Measurements from ENCODE around the gene GNA14. TPM values are rescaled to one million over a fixed set of nuclear protein-coding genes. Genes with fewer than 3 reads are reported as not detected.

Gene GNA14
- polyA plus RNA-seq, 3 donors from 2014 or later = not detected

DNA sequence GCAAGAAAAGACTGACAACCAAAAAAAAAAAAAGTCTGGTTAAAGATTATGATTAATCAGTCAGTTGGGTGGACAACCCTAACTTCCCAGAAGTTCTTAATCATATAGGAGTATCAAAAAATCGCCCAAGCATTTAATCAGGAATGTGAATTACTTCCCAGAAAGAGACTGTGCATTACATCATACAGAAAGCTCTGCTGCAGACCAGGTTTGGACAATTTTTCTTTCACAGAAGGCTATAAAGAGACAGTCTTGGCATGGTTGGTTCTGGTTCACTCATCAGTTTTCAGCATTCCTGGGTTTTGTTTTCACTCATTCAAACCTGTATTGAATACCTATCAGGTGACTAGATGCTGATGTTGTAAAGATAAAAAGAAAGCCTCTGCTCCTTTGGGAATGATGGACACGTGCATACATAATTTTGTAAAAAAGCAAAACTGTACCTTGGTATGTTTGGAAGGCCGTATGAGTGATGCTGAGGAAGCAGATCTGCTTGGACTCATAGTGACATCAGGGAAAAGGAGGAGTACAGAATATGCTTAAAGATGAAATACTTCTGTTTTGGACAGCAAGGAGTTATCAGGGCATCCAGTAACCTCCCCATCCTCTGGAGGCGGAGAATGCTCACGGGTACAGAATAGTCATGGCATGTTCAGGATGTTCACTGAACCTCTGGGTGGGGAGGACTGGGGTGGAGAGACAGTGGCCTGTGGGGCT lies 178.4 kb downstream of the GNA14 start:
- Mint-ChIP-seq H3K4me1 (no peaks in the 10 kb centered on the region), H3K36me3 (no peaks in the 10 kb centered on the region), H3K4me3 (no peak overlapping the region), H3K27ac (no peak overlapping the region), H3K9me3 (peaks cover 0 to 2% (median 0%) of the 10 kb centered on the region in 6 donors), H3K27me3 (ENCODE audit: low read depth in 3 of 3) (peaks cover 0 to 9% (median 2%) of the 10 kb centered on the region in 3 donors)
- no peak for DNase-seq

DNA sequence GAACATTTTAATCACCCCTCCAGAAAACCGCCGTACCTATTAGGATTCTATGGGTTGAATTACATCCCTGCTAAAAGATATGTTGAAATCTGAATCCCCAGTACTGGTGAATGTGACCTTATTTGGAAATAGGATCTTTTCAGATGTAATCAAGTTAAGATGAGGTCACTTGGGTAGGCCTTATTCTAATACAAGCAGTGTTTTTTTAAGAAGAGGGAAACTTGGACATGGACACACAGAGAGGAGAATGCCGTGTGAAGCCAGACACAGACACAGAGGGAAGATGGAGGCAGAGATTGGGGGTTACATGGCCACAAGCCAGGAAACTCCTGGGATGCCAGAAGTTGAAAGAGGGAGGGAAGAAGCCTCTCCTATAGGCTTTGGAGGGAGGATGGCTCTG lies 183.5 kb downstream of the GNA14 start:
- DNase-seq = no peak
- Mint-ChIP-seq H3K27ac (no peak overlapping the region), H3K36me3 (no peaks in the 10 kb centered on the region), H3K9me3 (no peaks in the 10 kb centered on the region), H3K4me3 (no peak overlapping the region), H3K27me3 (ENCODE audit: low read depth in 3 of 3) (peaks cover 0 to 12% (median 0%) of the 10 kb centered on the region in 3 donors), H3K4me1 (no peaks in the 10 kb centered on the region)

DNA sequence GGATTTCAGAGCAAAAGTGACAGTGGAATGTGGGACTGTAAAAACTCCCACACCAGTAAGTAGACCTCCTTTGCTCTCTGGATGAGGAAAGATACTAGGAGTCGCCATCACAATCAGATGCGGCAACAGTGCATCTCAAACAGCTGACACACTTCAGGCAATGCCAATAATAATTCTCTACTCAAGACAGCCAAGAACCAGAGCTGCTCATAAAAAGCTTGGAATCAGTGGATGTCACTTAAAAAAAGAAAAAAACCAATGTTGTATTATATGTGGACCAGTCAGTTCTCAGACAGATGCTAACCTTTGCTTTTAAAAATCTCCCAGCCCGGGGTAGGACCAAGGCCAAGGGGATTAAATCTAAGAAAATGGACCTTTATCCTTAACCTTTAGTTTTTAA lies 185.0 kb downstream of the GNA14 start:
- H3K4me3 Mint-ChIP-seq = no peak overlapping the region
- H3K27ac Mint-ChIP-seq = no peak overlapping the region
- peaks cover 0 to 2% of the 10 kb centered on the region in 2 donors for H3K4me1 Mint-ChIP-seq
- DNase-seq = no peak
- no peaks in the 10 kb centered on the region for H3K36me3 Mint-ChIP-seq
- H3K9me3 Mint-ChIP-seq = no peaks in the 10 kb centered on the region
- peaks cover 0 to 12% (median 2%) of the 10 kb centered on the region in 3 donors for H3K27me3 Mint-ChIP-seq (ENCODE audit: low read depth in 3 of 3)

DNA sequence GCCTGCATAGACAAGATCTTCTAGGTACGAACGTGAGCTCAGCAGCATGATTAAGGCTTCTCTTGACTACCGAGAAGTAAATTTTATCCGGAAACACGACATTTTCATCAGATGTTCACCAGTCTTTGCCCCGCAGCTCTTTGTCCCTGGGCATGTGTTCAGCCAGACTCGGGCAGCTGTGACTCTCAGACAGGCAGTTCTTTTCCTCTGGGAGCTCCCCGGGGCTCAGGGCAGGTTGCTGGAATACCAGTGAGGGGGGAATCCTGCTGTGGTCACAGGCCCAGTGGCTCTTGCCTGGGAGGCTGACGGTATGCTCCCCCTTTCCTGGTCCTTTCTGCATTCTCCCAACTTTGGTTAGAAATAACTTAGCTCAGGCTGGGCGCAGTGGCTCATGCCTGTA lies 186.1 kb downstream of the GNA14 start:
- Mint-ChIP-seq H3K27me3 (ENCODE audit: low read depth in 3 of 3) (peaks cover 0 to 11% (median 2%) of the 10 kb centered on the region in 3 donors), H3K36me3 (no peaks in the 10 kb centered on the region), H3K4me1 (peaks cover 0 to 7% of the 10 kb centered on the region in 2 donors), H3K9me3 (no peaks in the 10 kb centered on the region), H3K4me3 (no peak overlapping the region), H3K27ac (no peak overlapping the region)
- no peak for DNase-seq

DNA sequence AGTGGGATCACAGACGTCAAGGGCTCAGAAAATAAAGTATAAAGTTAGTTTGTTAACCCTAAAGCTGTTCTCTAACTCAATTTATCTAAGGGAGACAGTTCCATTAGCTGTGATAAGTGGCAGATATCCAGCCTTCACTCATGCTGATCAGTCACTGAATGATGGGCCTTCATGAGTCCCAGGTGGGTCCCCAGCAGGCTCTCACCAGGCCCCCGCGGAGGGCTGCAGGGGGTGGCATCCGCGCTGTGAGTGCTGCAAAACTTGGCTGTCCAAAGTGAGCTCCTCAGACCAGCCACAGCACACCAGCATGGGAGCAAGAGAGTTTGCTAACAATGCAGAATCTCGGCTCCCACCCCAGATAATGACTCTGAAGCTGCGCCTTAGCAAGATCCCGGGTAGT lies 187.2 kb downstream of the GNA14 start:
- Mint-ChIP-seq H3K4me3 (no peak overlapping the region), H3K36me3 (no peaks in the 10 kb centered on the region), H3K9me3 (no peaks in the 10 kb centered on the region), H3K4me1 (peaks cover 0 to 11% of the 10 kb centered on the region in 2 donors), H3K27ac (no peak overlapping the region), H3K27me3 (ENCODE audit: low read depth in 3 of 3) (peaks cover 1 to 5% (median 5%) of the 10 kb centered on the region in 3 donors)
- no peak for DNase-seq

DNA sequence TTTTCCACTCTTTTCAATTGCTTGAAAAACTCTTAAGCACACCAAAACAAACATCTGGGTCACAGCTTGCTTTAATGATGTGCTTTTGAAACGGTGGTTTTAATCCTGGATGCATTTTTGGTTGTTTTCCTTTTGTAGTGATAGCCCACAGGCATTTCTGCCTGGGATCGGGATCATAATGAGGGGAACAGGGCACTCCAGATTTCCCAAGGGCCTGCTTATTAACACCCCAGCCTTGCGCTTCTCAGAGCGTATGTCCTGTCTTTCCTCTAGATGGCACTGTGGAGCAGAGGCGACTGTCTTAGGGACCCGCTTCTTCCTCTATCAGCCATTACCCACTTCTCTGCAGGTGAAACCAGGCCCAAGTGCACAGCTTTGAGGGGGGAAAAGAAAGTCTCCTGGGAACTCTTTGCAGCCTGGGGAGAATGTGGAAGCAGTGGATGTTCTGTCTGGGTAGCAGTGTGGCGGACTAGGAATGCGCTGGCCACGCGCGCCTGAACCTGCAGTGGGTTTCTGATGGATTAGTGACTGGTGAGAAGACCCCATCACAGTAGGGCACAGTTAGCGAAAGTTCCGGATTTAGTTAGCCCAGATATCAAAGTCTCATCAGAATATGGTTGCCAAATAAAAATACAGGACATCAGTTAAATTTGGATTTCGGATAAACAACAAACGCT lies 190.1 kb downstream of the GNA14 start:
- DNase-seq = peak; percentile 20 to 51 (median 41)
- Mint-ChIP-seq H3K9me3 (no peaks in the 10 kb centered on the region), H3K27me3 (ENCODE audit: low read depth in 3 of 3) (peaks cover 0 to 6% (median 3%) of the 10 kb centered on the region in 3 donors), H3K4me3 (no peak overlapping the region), H3K27ac (no peak overlapping the region), H3K36me3 (no peaks in the 10 kb centered on the region), H3K4me1 (peaks cover 2 to 18% of the 10 kb centered on the region in 2 donors)

DNA sequence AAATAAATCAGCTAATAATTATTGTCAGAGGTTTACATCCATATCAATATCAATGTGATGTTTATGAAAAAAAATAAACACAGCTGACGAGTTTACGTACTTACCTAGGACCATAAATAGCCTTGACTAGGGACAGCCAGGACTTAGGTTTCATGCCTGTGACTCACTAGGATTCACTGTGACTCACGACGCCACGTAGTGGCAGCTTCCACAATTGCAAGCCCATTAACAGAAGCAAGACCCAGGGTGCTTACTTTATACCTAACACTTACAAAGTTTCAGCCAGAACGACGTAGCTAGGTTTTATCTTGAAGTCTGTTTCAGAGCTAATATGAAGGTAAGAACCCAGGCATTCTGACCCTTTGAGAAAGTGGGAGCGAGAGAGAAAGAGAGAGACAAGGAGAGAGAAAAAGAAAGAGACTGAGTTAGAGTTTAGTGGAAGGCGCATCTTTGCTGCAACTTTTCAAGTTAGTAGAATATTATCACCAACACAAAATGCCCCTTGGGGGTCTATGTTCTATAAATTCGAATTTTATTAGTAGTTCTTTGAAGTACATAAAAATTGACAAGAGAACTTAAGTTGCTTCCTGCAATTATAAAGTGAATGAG lies 191.2 kb downstream of the GNA14 start:
- peaks cover 0 to 6% (median 3%) of the 10 kb centered on the region in 3 donors for H3K27me3 Mint-ChIP-seq (ENCODE audit: low read depth in 3 of 3)
- peak; percentile 43 to 59 (median 57) for DNase-seq
- H3K36me3 Mint-ChIP-seq = no peaks in the 10 kb centered on the region
- peaks cover 2 to 18% of the 10 kb centered on the region in 2 donors for H3K4me1 Mint-ChIP-seq
- H3K4me3 Mint-ChIP-seq = no peak overlapping the region
- H3K9me3 Mint-ChIP-seq = no peaks in the 10 kb centered on the region
- H3K27ac Mint-ChIP-seq = peak overlapping the region in 1 of 6 donors; percentile 56

DNA sequence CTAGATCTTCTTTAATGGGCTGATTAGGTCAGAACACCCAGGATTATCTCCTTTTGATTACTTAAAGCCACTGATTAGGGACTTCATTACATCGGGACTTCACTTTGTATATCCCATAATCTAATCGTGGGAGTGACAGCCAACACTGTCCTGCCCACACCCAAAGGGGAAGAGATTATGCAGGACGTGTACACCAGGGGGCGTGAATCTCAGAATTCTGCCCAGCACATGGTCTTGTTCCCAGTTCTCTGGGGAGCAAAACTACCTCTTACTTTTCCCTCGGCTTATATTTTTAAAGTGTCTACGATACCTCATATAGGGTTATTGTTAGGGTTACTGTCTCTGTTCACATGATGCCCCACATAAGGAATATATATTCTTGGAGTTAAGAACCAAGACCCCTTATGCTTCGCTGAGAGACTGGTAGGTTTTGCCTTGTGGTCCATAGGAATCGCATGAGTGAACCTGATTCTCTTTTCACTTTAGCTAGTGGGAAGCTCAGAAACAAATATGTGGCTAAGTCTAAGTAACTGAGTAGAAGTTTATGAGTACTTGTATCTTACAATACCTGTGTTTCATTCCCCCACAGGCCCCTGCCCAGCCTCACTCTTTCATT lies 192.7 kb downstream of the GNA14 start:
- H3K4me3 Mint-ChIP-seq = no peak overlapping the region
- no peak overlapping the region for H3K27ac Mint-ChIP-seq
- peaks cover 0 to 6% (median 5%) of the 10 kb centered on the region in 3 donors for H3K27me3 Mint-ChIP-seq (ENCODE audit: low read depth in 3 of 3)
- peaks cover 2 to 18% of the 10 kb centered on the region in 2 donors for H3K4me1 Mint-ChIP-seq
- DNase-seq = peak in 1 of 3 donors; percentile 4
- no peaks in the 10 kb centered on the region for H3K9me3 Mint-ChIP-seq
- no peaks in the 10 kb centered on the region for H3K36me3 Mint-ChIP-seq

DNA sequence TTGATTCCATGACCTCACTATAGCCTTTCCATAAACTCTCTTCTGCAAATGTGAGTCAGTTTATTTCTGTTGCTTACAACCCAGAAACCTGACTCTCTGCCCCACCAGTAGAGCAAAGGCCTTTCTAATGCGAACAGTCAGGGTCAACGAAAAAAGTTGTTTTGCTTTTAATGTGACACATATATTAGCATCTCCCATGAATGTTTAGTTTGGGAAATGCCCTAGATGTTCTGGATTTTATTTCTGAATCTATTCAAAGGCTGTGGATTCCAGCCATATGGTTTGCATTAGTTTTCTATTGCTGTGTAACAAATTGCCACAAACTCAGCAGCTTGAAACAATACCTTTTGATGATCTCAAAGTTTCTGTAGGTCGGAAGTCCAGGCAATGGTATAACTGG lies 193.5 kb downstream of the GNA14 start:
- H3K9me3 Mint-ChIP-seq = no peaks in the 10 kb centered on the region
- H3K36me3 Mint-ChIP-seq = no peaks in the 10 kb centered on the region
- H3K4me1 Mint-ChIP-seq = peaks cover 2 to 18% of the 10 kb centered on the region in 2 donors
- no peak overlapping the region for H3K4me3 Mint-ChIP-seq
- no peak for DNase-seq
- peaks cover 0 to 6% (median 5%) of the 10 kb centered on the region in 3 donors for H3K27me3 Mint-ChIP-seq (ENCODE audit: low read depth in 3 of 3)
- H3K27ac Mint-ChIP-seq = no peak overlapping the region

DNA sequence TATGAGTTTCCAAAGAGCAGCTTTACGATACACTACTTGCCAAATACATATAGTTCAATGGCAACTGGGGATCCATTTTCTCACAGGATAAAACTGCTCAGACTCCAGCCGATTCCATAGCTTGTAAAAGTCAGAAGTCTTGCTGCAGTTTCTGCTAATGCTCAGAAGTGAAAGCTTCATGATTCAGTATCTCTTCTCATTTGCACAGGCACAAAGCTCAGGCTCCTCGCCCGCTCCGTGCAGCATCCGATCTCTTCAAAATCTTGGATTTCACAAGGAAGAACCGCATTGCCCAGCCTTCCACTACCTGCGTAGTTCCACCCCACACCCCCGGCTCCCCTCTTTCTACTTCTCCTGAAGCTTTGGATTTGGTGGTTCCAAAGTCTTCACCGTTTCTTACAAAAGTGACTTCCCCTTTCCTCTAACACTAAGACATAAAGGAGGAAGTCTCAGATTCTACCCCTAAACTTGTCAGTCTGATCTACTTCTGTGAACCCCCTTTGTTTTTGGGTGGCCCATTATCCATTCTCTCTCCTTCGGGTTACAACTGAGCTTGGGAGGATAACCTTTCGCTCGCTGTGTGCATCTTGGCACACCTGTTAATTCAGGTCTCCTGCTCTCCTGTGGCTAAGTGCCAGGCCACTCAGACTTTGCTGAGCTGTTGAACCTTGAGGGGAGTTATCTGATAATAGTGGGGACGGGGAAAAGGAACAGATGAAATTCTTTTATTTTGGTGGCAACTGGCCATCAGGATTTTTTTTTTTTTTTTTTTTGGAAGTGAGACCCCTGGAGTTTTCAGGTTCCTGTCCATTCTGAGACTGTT lies 194.1 kb downstream of the GNA14 start:
- Mint-ChIP-seq H3K9me3 (no peaks in the 10 kb centered on the region), H3K4me1 (peaks cover 2 to 18% of the 10 kb centered on the region in 2 donors), H3K27ac (no peak overlapping the region), H3K27me3 (ENCODE audit: low read depth in 3 of 3) (peaks cover 0 to 5% (median 5%) of the 10 kb centered on the region in 3 donors), H3K4me3 (peak overlapping the region; percentile 38 to 78 (median 58)), H3K36me3 (no peaks in the 10 kb centered on the region)
- no peak for DNase-seq

DNA sequence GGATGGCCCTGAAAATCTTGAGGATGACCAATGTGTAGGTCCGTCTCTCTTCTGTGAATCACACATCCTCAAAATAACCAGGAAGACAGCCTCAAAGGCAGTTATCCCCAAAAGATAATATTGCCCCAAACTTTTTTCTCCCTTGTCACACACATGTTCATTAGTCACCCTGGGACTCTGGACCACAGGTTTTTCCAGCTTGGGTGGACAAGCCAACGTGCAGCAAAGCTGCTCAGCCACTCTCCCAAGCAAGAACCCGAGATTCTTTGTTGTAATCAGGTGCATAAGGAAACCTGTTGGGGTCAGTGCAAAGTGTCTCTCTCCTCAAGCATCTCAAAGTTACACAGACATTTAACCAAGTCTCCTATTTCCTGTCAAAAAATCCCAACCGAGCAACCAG lies 196.6 kb downstream of the GNA14 start:
- no peak overlapping the region for H3K27ac Mint-ChIP-seq
- H3K4me3 Mint-ChIP-seq = no peak overlapping the region
- peaks cover 0 to 4% (median 0%) of the 10 kb centered on the region in 3 donors for H3K36me3 Mint-ChIP-seq
- H3K9me3 Mint-ChIP-seq = no peaks in the 10 kb centered on the region
- peaks cover 2 to 7% of the 10 kb centered on the region in 2 donors for H3K4me1 Mint-ChIP-seq
- H3K27me3 Mint-ChIP-seq (ENCODE audit: low read depth in 3 of 3) = peaks cover 0 to 4% (median 2%) of the 10 kb centered on the region in 3 donors
- DNase-seq = no peak

DNA sequence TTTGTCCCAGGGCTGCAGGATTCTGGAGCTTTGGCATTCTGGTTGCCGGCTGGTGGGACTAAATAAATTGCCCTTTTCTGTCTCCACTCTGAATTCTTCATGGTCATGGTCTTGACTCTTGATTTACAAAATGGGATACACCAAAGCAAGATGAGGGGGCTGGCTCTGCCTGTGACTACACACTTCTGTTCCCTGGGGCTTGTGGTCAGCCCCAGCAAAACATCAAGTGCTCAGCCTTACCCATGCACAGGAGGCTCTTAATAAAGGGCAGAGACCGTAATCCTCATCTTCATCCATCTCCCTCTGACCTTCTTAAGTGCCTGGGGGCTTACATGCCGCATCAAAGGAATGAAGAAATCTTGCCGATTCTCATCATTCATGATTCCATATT lies 198.0 kb downstream of the GNA14 start:
- no peak for DNase-seq
- Mint-ChIP-seq H3K27ac (no peak overlapping the region), H3K36me3 (peaks cover 0 to 4% (median 0%) of the 10 kb centered on the region in 3 donors), H3K9me3 (no peaks in the 10 kb centered on the region), H3K27me3 (ENCODE audit: low read depth in 3 of 3) (peaks cover 0 to 4% (median 2%) of the 10 kb centered on the region in 3 donors), H3K4me1 (peaks cover 2 to 7% of the 10 kb centered on the region in 2 donors), H3K4me3 (no peak overlapping the region)

Measured in immature natural killer cell (primary cell).